ENCODE measurements around the gene RPE.
A peak's percentile ranks its signal among the peaks of the same experiment; 100 is the strongest.

RPE gene

GRCh38 chr2:210000464-210001324, 1.7 kb upstream of the RPE start:
- DNase-seq (ENCODE audit: insufficient read length, low spot score) (no peak), FAIRE-seq (no peak)

DNA sequence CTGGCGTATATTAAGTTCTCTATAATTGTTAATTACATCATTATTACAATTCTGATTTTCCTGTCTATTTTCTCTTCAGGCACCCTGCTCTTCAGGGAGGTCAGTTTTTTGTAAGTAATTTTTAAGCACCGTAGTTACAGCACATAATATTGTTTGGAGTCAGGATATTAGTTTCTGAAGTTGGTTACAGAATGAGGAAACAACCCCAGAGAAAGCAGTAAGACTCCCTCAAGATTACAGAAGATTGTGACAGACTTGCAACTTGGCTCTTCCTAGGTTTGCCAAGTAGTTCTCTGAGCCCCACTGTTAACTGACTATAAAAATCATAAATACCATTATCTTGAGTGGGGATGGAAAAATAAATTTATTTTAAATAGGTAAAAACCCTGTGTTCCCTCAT, 921 bp downstream of the RPE start:
- DNase-seq (ENCODE audit: insufficient read length, low spot score) (no peak), FAIRE-seq (peak; percentile 37)

- DNase-seq (ENCODE audit: insufficient read length, low spot score), result no peak
- FAIRE-seq, result no peak
Observed at GRCh38 chr2:210004881-210005280, 2.4 kb downstream of the RPE start.

DNA sequence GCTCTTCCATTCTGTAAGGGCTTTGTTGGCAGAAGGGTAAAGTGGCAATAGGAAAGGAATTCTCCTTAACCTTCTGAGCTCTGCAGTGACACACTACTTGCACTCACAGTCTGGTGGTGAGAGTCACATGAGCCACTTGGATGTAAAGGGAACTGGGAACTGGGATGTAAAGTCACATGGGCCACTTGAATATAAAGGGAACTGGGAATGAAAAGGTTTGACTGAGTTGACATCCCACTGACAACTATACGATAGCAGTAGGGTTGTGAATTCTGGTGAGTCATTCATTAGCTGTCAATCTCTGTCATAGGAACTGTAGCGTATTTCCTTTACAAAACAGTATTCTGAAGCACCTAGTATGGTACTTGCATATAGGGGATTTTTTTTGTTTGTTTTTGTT, 5.5 kb downstream of the RPE start:
- DNase-seq (ENCODE audit: insufficient read length, low spot score) (no peak), FAIRE-seq (no peak)

GRCh38 chr2:210009126-210009525, 6.7 kb downstream of the RPE start:
- DNase-seq (ENCODE audit: insufficient read length, low spot score) (no peak), FAIRE-seq (peak; percentile 57)

DNA sequence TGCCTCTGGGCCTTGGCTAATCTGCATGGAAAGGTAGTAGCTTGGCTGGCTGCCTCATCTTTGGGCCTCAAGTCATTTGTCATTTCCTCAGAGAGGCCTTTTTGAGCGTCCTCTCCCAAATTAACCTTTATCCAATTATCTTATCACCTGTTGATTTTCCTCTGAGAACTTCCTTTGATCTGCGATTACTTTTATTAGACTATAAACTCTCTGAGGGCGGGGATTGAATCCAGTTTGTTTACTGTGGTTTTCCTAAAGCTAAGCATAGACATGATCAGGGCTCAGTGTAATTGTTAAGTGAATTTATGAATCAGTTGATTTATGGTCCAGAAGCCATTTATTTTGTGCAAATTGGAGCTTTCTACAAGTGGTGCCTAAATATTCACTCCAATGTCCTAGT, 7.5 kb downstream of the RPE start:
- no peak for DNase-seq (ENCODE audit: insufficient read length, low spot score)
- FAIRE-seq, result no peak

DNA sequence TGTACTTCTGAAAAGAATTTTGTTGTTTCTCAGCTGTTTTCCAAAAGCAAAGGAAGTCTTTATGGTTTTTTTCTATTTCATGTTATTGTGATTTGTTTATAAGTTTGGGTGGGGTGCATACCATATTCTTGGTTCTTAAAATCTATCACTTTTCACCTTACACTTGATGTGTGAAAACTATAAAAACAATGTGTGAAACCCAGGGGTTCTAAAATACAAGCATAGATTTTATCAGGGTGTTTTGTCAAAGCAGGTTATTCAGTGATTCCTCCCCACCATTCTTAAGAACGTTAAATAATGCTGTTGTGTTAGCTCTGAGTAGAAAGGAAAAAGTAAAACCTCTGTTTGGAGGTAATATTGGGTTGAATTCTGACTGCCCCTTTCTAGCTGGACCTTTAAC, 17.7 kb downstream of the RPE start:
- no peak for DNase-seq (ENCODE audit: insufficient read length, low spot score)
- FAIRE-seq, result peak; percentile 14

- no peak for FAIRE-seq
- DNase-seq (ENCODE audit: insufficient read length, low spot score), result no peak
Observed at GRCh38 chr2:210022824-210023223, 20.4 kb downstream of the RPE start.

- DNase-seq (ENCODE audit: insufficient read length, low spot score) (no peak), FAIRE-seq (no peak)
Observed at GRCh38 chr2:210027608-210028007, 25.2 kb downstream of the RPE start.

- no peak for FAIRE-seq
- no peak for DNase-seq (ENCODE audit: insufficient read length, low spot score)
Observed at GRCh38 chr2:210028178-210028577, 25.7 kb downstream of the RPE start.

DNA sequence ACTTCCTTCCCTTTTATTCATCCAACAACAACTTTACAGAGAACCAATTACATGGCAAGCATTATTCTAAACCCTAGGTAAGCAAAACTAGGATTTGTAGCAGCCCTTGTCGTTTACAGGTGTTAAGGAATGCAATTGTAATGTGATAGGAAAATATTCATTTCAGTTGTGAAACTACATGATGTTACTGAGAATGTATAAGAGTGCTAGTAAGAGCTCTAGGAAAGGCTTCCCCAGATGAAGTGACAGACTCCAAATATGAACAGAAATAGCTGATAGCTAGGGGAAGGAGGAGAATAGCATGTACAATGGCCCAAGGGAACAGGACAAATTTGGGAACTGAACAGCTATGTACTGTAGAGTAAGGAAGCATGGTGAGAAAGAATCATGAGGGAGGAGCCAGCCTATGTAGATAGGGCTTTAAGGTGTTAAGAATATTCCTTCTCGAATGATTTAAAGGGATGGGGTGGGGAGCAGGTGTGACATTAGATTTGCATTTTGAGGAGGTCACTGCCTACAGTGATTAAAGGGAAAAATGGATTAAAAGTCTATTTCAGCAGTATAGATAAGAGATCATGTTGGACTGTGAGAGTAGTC, 31.7 kb downstream of the RPE start:
- DNase-seq (ENCODE audit: insufficient read length, low spot score) (no peak), FAIRE-seq (no peak)

GRCh38 chr2:210035679-210036078, 33.2 kb downstream of the RPE start:
- FAIRE-seq, result no peak
- no peak for DNase-seq (ENCODE audit: insufficient read length, low spot score)

DNA sequence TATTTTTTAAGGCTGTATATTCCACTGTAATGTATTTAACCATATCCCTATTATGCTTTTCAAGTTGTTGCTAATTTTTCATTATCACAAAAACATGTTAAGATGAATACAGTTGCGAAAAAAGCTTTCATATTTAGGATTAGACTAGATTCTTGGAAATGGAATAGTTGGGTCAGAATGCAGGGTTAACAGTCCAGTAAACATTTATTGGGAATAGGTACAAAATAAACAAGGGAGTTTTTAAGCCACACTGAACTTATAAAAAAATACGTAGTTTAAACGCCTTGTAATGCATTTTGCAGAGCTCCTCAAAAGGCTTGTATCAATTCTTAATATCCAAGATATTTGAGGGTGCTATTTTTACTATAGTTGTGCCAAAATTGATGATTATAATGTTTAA, 35.6 kb downstream of the RPE start:
- FAIRE-seq, result peak; percentile 14
- no peak for DNase-seq (ENCODE audit: insufficient read length, low spot score)

DNA sequence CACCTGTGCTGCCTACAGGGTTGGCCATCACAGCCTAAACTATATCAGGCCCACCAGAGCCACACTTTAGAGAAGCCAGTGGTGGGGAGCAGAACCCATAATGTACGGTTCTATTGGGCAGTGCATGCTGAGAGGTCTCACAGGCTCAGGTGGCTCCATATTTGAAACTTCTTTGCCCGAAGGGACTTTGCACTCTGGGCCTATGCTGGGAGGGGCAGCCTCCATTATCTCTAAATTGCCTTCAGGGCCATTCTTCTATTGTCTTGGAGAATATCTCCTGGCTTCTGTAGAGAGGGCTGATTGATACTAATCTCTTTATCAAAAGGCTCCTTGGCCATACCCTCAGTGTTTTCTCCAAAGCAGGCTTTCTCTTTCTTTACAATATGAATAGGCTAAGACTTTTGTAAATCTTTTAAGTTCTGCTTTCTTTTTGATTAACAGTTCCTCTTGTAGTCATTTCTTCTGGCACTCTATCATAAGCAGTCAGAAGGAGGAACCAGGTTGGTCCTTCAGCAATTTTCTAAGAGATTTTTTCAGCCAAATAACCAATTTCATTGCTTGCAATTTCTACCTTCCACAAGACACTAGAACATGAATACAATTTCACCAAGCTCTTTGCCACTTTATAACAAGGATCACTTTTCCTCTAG, 44.5 kb downstream of the RPE start:
- FAIRE-seq, result no peak
- DNase-seq (ENCODE audit: insufficient read length, low spot score), result no peak

GRCh38 chr2:210049831-210050230, 47.4 kb downstream of the RPE start:
- no peak for FAIRE-seq
- no peak for DNase-seq (ENCODE audit: insufficient read length, low spot score)

DNA sequence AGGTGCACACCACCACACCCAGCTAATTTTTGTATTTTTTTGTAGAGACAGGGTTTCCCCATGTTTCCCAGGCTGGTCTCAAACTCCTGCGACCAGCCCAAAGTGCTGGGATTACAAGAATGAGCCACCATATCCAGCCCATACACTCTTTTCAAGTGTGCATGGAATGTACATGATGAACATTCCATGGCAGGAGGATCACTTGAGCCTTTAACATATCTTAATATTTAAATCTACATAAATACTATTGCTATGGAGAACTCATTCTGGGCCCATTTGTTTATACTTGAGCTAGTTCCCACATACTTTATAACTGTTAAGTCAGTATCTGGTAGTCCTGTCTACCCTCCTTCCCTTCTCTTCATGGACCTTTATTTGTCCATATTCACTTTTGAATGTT, 48.4 kb downstream of the RPE start:
- FAIRE-seq, result no peak
- no peak for DNase-seq (ENCODE audit: insufficient read length, low spot score)

DNA sequence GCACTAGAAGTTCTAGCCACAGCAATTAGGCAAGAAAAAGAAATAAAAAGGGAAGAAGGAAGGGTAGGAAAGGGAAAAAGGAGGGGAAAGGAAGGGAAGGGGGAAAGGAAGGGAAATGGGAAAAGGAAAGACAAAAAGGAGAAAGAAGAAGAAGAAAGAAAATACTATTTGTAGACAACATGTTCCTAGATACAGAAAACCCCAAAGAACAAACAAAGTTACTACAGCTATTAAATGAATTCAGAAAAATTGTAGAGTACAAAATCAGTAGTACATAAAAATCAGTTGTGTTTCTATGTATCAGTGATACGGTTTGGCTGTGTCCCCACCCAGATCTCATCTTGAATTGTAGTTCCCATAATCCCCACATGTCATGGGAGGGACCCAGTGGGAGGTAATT, 52.3 kb downstream of the RPE start:
- DNase-seq (ENCODE audit: insufficient read length, low spot score), result no peak
- FAIRE-seq, result no peak

- no peak for FAIRE-seq
- no peak for DNase-seq (ENCODE audit: insufficient read length, low spot score)
Observed at GRCh38 chr2:210055825-210056224, 53.4 kb downstream of the RPE start.

GRCh38 chr2:210063306-210063705, 60.9 kb downstream of the RPE start:
- DNase-seq (ENCODE audit: insufficient read length, low spot score) (no peak), FAIRE-seq (no peak)
